OCI-LY7 (cell line): ENCODE results near the gene RPL31. TPM values are rescaled to one million over a fixed set of nuclear protein-coding genes. Genes with fewer than 3 reads are reported as not detected.
A peak's percentile ranks its signal among the peaks of the same experiment; 100 is the strongest.

Experiments
- BruUV-seq: library from RNA; stranded (reverse); fragments of 400-500 nt; replicated peaks from 2 replicates; lab custom pipeline; 2021; lab: Mats Ljungman, UMichigan
- CTCF ChIA-PET: fragments of 300-600 bp; sonication (Branson Sonifier 250); formaldehyde crosslinking; loops from one replicate; lab custom pipeline; 2022; ENCODE audit warnings: antibody characterized with exemption; ENCODE audit not compliant: unreplicated experiment; lab: Charles Lee
- POLR2A ChIA-PET: fragments of 300-600 bp; sonication (Branson Sonifier 250); formaldehyde crosslinking; loops from one replicate; lab custom pipeline; 2022; ENCODE audit warnings: antibody characterized with exemption; lab: Charles Lee
- DNase-seq: peaks from one replicate; pipeline ENCODE4 v3.0.0-alpha.2; 2015; ENCODE audit warnings: low spot score
- H2AFZ ChIP-seq: fragments of 200-600 bp; sonication (generic), shearing (Covaris generic); 2 replicates; pipeline ENCODE4 v1.6.1; 2014; ENCODE audit warnings: mild to moderate bottlenecking, antibody characterized with exemption, low read length, moderate library complexity
- H3K27ac ChIP-seq: fragments of 200-600 bp; sonication (generic); 2 replicates; pipeline ENCODE4 v1.5.1; 2014; ENCODE audit warnings: mixed run types, low read depth, mild to moderate bottlenecking, moderate library complexity, low read length, inconsistent platforms; ENCODE audit not compliant: poor library complexity, severe bottlenecking
- H3K36me3 ChIP-seq: fragments of 200-600 bp; sonication (generic); 2 replicates; pipeline ENCODE4 v1.6.1; 2014; ENCODE audit warnings: mild to moderate bottlenecking, antibody characterized with exemption, low read length, moderate library complexity, mixed read lengths; ENCODE audit not compliant: insufficient read depth
- H3K4me1 ChIP-seq: fragments of 200-600 bp; sonication (generic); 2 replicates; pipeline ENCODE4 v1.5.1; 2014; ENCODE audit warnings: mild to moderate bottlenecking, low read length; ENCODE audit not compliant: insufficient read depth, poor library complexity, severe bottlenecking
- H3K4me2 ChIP-seq: fragments of 200-600 bp; sonication (generic); 2 replicates; pipeline ENCODE4 v1.6.1; 2014; ENCODE audit warnings: mild to moderate bottlenecking, low read length
- H3K4me3 ChIP-seq: fragments of 200-600 bp; sonication (generic); 2 replicates; pipeline ENCODE4 v1.5.1; 2014; ENCODE audit warnings: mild to moderate bottlenecking, low read depth, low read length; ENCODE audit not compliant: poor library complexity, severe bottlenecking
- H3K79me2 ChIP-seq: fragments of 200-600 bp; sonication (generic); 2 replicates; pipeline ENCODE4 v1.6.1; 2016; ENCODE audit warnings: low read depth, mild to moderate bottlenecking, low read length, moderate library complexity, mixed read lengths; ENCODE audit not compliant: insufficient read depth
- H3K9me2 ChIP-seq: fragments of 200-600 bp; sonication (generic); 2 replicates; pipeline ENCODE4 v1.6.1; 2016; ENCODE audit warnings: mild to moderate bottlenecking, low read length, mixed read lengths; ENCODE audit not compliant: insufficient read depth
- H3K9me3 ChIP-seq: fragments of 200-600 bp; sonication (generic); 2 replicates; pipeline ENCODE4 v1.6.1; 2014; ENCODE audit warnings: mild to moderate bottlenecking, mixed run types, low read length, mixed read lengths
- H4K20me1 ChIP-seq: fragments of 200-600 bp; sonication (generic); 2 replicates; pipeline ENCODE4 v1.6.1; 2014; ENCODE audit warnings: mild to moderate bottlenecking, antibody characterized with exemption, low read length, moderate library complexity, mixed read lengths; ENCODE audit not compliant: insufficient read depth
- EZH2phosphoT487 ChIP-seq: fragments of 200-600 bp; sonication (generic); IDR thresholded peaks from 2 replicates; pipeline ENCODE4 v1.6.1; 2018; ENCODE audit warnings: low read depth, borderline replicate concordance, mild to moderate bottlenecking, mixed run types, antibody characterized with exemption, low read length, moderate library complexity, mixed read lengths
- intact Hi-C: fragments of 100-400 bp; cut with micrococcal nuclease; formaldehyde crosslinking; loops from one replicate; pipeline ENCODE4 v1.10.0; 2022; ENCODE audit not compliant: unreplicated experiment
- total RNA-seq, 2 experiments: library from RNA; depleted of rRNA in 1 of 2; stranded (reverse); fragments of >200 nt in 1 of 2; shearing (Covaris generic) in 1 of 2; gene quantifications; 2 replicates each; pipeline ENCODE4 v1.2.3, GENCODE V29; 2014 to 2022
- TF ChIP-seq, protein P1 (sequence below): fragments of 200-600 bp; sonication (generic); conservative IDR thresholded peaks from 2 replicates; pipeline ENCODE4 v1.5.1; 2014; ENCODE audit warnings: mild to moderate bottlenecking, antibody characterized with exemption, low read length, moderate library complexity, mixed read lengths

RPL31 gene
- total RNA-seq, 2 experiments from 2014 or later = 1,348 to 1,991 TPM

DNA sequence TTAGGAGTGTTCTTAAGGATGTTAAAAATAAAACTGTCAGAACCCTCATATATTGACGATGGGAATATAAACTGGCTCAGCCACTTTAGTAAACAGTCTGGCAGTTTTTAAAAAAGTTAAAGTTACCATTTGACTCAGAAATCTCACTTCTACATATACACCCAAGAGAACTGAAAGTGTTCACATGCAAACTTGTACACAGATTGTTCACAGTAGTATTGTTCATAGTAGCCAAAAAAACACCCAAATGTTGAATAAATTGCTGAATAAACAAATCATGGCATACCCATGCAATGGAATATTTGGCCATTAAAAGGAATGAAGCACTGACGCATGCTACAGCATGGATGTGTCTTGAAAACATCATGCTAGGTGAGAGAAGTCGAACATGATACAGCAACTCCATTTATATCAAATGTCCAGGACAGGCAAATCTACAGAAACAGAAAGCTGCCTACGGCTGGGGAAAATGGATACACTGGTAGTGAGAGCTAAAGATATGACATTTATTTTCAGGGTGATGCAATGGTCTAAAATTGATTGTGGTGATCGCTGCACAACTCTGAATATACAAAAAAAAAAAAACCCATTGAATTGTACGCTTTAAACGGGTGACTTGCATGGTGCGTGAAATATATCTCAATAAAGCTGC lies 10.1 kb downstream of the RPL31 start:
- Histone ChIP-seq H3K27ac (no peak overlapping the region), H4K20me1 (peaks cover 7% of the 10 kb centered on the region), H3K9me3 (no peaks in the 10 kb centered on the region), H3K36me3 (peaks cover 79% of the 10 kb centered on the region), H3K4me1 (no peaks in the 10 kb centered on the region), H2AFZ (no peak overlapping the region), H3K4me3 (no peak overlapping the region), H3K4me2 (no peak overlapping the region), H3K79me2 (peaks cover 4% of the 10 kb centered on the region; the same call in 1 of the 2 replicates), H3K9me2 (no peaks in the 10 kb centered on the region)
- TF ChIP-seq, protein P1, sequence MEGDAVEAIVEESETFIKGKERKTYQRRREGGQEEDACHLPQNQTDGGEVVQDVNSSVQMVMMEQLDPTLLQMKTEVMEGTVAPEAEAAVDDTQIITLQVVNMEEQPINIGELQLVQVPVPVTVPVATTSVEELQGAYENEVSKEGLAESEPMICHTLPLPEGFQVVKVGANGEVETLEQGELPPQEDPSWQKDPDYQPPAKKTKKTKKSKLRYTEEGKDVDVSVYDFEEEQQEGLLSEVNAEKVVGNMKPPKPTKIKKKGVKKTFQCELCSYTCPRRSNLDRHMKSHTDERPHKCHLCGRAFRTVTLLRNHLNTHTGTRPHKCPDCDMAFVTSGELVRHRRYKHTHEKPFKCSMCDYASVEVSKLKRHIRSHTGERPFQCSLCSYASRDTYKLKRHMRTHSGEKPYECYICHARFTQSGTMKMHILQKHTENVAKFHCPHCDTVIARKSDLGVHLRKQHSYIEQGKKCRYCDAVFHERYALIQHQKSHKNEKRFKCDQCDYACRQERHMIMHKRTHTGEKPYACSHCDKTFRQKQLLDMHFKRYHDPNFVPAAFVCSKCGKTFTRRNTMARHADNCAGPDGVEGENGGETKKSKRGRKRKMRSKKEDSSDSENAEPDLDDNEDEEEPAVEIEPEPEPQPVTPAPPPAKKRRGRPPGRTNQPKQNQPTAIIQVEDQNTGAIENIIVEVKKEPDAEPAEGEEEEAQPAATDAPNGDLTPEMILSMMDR = no peak
- TF ChIP-seq EZH2phosphoT487 = no peak
- CTCF ChIA-PET = interaction anchor here (0.9 kb wide), 1 partner anchor 9 kb away, joined by 3 read pairs; no protein-coding TSS in a partner anchor
- intact Hi-C loops = loop anchor here (1.0 kb wide), 1 partner anchor 140 kb away; no protein-coding TSS in a partner anchor
- no TSS peak for BruUV-seq
- POLR2A ChIA-PET = interaction anchor here (1.4 kb wide), 1 partner anchor 10 kb away, joined by 5 read pairs; the partner anchor contains the start of gene RPL31
- DNase-seq = no peak

DNA sequence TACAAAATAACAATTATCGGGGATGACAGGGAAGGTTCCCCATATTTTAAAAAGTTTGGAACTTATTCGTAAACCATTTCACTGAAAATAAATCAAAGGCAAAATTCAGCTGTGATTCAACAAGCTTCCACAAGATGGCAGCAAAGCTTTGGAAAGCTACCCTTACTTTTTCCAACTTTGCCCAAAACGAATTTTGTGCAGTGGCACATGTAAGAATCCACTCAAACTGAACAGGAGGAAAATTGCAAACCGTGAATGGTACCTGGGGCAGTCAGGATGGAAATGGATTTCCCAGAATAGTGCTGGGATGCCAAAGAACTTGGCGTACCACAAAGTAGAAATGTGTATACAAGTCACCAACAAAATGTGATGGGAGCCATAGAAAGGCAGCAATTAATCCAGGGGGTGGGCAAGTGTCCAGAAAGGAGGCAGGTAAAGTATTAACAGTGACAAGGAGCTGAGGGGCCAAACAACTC lies 10.7 kb downstream of the RPL31 start:
- POLR2A ChIA-PET = interaction anchor here (1.4 to 1.5 kb wide), 2 partner anchors 10 to 13 kb away, joined by 3 to 5 read pairs; partner anchors contain the start of gene RPL31
- BruUV-seq = no TSS peak
- H3K4me2 ChIP-seq = no peak overlapping the region
- H3K9me3 ChIP-seq = no peaks in the 10 kb centered on the region
- CTCF ChIA-PET = interaction anchor here (0.9 kb wide), 1 partner anchor 9 kb away, joined by 3 read pairs; no protein-coding TSS in a partner anchor
- no peaks in the 10 kb centered on the region for H3K9me2 ChIP-seq
- no peak for TF ChIP-seq EZH2phosphoT487
- TF ChIP-seq, protein P1 = peak; percentile 92
- DNase-seq = peak; percentile 47
- no peak overlapping the region for H2AFZ ChIP-seq
- peaks cover 73% of the 10 kb centered on the region for H3K36me3 ChIP-seq
- H3K27ac ChIP-seq = no peak overlapping the region
- peaks cover 2% of the 10 kb centered on the region for H4K20me1 ChIP-seq
- no peaks in the 10 kb centered on the region for H3K4me1 ChIP-seq
- H3K4me3 ChIP-seq = no peak overlapping the region
- no peaks in the 10 kb centered on the region for H3K79me2 ChIP-seq
- intact Hi-C loops = loop anchor here (1.0 kb wide), 1 partner anchor 140 kb away; no protein-coding TSS in a partner anchor
